Measurements from ENCODE around the gene SIRT6.
A peak's percentile ranks its signal among the peaks of the same experiment; 100 is the strongest.

Gene SIRT6

DNA sequence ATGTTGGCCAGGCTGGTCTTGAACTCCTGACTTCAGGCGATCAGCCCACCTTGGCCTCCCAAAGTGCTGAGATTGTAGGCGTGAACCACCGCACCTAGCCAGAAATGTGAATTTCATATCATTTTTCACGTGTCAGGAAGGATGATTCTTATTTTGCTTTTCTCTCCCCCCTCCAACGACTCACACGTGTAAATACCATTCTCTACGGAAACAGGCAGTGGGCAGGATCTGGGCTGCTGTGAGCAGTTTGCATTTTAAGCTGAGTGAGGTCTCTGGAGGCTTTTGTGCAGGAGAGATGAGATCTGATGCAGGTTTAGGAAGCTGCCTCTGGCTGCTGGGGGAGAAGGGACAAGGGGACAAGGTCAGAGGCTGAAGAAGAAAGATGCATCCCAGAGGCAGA lies 12.0 kb upstream of the SIRT6 start:
- TF ChIP-seq NFIC (IDR thresholded peaks at IDR 0.05) (no peak), TCF12 (IDR thresholded peaks at IDR 0.05; ENCODE audit: low read depth) (no peak), REST (IDR thresholded peaks at IDR 0.05; ENCODE audit: low read depth) (no peak), CREB1 (IDR thresholded peaks at IDR 0.05; ENCODE audit: low read depth) (no peak), TAF1 (IDR thresholded peaks at IDR 0.05; ENCODE audit: low read depth) (no peak), ZBTB7A (IDR thresholded peaks at IDR 0.05; ENCODE audit: low read depth) (no peak), RAD21 (IDR thresholded peaks at IDR 0.05; ENCODE audit: low read depth) (no peak), CEBPB (IDR thresholded peaks at IDR 0.05) (no peak), EP300 (IDR thresholded peaks at IDR 0.05; ENCODE audit: borderline replicate concordance) (no peak), YY1 (IDR thresholded peaks at IDR 0.05; ENCODE audit: low read depth) (no peak)
- TF ChIP-seq, protein P1, sequence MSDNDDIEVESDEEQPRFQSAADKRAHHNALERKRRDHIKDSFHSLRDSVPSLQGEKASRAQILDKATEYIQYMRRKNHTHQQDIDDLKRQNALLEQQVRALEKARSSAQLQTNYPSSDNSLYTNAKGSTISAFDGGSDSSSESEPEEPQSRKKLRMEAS (IDR thresholded peaks at IDR 0.05), result no peak

- TF ChIP-seq, protein P1 (IDR thresholded peaks at IDR 0.05), result no peak
- TF ChIP-seq USF1 (IDR thresholded peaks at IDR 0.05), result no peak
- TF ChIP-seq RAD21 (IDR thresholded peaks at IDR 0.05; ENCODE audit: low read depth), result no peak
- TF ChIP-seq CEBPB (IDR thresholded peaks at IDR 0.05), result no peak
- TF ChIP-seq YY1 (IDR thresholded peaks at IDR 0.05; ENCODE audit: low read depth), result no peak
- no peak for TF ChIP-seq CREB1 (IDR thresholded peaks at IDR 0.05; ENCODE audit: low read depth)
- TF ChIP-seq FOXM1 (IDR thresholded peaks at IDR 0.05; ENCODE audit: borderline replicate concordance, low read depth), result no peak
- no peak for TF ChIP-seq REST (IDR thresholded peaks at IDR 0.05; ENCODE audit: low read depth)
- no peak for TF ChIP-seq EP300 (IDR thresholded peaks at IDR 0.05; ENCODE audit: borderline replicate concordance)
- TF ChIP-seq ZBTB7A (IDR thresholded peaks at IDR 0.05; ENCODE audit: low read depth), result no peak
- no peak for TF ChIP-seq TCF12 (IDR thresholded peaks at IDR 0.05; ENCODE audit: low read depth)
- TF ChIP-seq TEAD4 (IDR thresholded peaks at IDR 0.05), result no peak
- no peak for TF ChIP-seq EGR1 (IDR thresholded peaks at IDR 0.05)
These were observed 7.3 kb upstream of the SIRT6 start for GRCh38 chr19:4189641-4190040.

GRCh38 chr19:4187313-4188122 lies 5.2 kb upstream of the SIRT6 start:
- TF ChIP-seq YY1 (IDR thresholded peaks at IDR 0.05; ENCODE audit: low read depth), result no peak
- TF ChIP-seq FOXM1 (IDR thresholded peaks at IDR 0.05; ENCODE audit: borderline replicate concordance, low read depth), result no peak
- TF ChIP-seq TCF12 (IDR thresholded peaks at IDR 0.05; ENCODE audit: low read depth), result no peak
- TF ChIP-seq RAD21 (IDR thresholded peaks at IDR 0.05; ENCODE audit: low read depth), result no peak
- no peak for TF ChIP-seq REST (IDR thresholded peaks at IDR 0.05; ENCODE audit: low read depth)
- no peak for TF ChIP-seq TEAD4 (IDR thresholded peaks at IDR 0.05)

DNA sequence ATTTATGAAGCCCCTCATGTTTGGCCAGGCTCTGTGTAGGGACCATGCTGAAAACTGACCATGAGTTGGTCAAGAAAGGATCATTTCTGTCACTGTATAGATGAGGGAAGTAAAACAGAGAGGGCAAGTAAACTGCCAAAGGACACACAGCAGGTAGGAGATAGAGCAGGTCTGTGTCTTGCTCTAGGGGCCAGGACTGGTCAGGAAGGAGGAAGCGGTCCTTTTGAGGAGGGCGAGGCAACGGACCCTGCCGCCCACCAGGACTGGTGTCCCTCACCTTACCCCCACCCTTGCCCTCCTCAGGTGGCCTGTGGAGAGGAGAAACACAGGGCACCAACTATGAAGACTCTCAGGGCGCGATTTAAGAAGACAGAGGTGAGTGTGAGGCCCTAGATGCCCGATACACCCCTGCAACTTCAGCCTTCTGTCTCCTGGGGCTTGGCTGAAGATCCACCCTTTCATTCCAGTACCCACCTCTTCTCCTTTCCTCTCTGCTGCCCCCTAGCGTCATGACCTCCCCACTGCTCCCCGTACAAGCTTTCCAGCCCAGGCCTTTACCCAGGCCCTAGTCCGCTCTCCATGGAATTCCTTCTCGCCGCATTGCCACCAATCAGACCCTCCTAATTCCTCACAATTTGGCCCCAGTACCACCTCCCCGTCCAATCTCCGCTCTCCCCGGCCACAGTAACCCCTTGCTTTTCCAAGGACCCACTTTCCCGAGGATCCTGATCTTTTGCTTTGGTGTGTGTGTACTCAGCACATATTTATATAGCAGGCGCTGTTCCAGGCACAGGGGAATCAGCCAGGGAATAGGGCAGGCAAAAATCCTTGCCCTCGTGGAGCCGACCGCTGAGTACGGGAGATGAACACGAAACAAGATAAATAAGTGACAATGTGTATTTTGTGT lies 4.0 kb upstream of the SIRT6 start:
- no peak for TF ChIP-seq EGR1 (IDR thresholded peaks at IDR 0.05)
- TF ChIP-seq REST (IDR thresholded peaks at IDR 0.05; ENCODE audit: low read depth), result no peak
- no peak for TF ChIP-seq USF1 (IDR thresholded peaks at IDR 0.05)
- TF ChIP-seq TEAD4 (IDR thresholded peaks at IDR 0.05), result 0 out of 2 replicates have a peak, but pooled peaks have one; percentile 19
- TF ChIP-seq RAD21 (IDR thresholded peaks at IDR 0.05; ENCODE audit: low read depth), result peak; percentile 70

Measured in Ishikawa (cell line).